ENCODE measurements around the gene TTLL10. TPM values are rescaled to one million over a fixed set of nuclear protein-coding genes. Genes with fewer than 3 reads are reported as not detected.

The TTLL10 gene
- total and polyA plus RNA-seq, 2 of the 8 experiments (the other 6 are each of a cell fraction or from before 2014, with no cell fraction given), result 1.1 to 1.7 TPM

DNA sequence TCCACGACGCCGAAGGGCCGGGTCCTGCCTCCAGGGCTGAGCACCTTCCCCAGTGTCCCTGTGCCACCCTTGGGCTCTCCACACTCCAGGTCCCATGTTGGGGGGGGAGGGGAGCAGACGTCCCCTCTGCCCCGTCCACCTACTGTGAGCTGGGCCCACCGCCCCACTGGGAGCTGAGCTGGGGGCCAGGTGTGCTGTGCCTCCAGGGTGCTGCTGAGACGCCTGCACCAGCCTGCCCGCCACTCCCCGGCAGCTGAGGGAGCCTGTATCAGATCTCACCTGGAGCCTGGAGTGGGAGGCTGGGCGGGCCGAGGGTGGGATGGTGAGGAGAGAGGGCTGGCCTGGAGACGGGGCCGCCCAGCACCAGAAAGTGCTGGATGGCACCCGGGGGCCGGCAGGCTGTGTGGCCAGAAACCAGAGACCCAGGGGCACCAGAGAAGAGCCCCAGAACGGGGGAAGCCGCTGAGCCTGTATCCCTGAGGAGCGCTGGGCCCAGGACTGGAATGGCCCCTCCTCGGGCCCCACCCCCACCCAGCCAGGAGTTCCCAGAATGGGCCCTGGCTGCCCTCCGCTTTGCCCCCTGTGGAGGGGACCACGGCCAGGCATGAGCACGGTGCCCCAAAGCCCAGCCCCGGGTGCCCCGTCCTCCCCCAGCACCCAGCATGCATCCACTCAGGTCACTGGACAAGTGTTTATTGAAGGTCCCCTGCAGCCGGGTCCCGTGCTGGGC, 29.3 kb downstream of the TTLL10 start:
- CTCF ChIA-PET (ENCODE audit: partially characterized antibody), result interaction anchor here (1.2 kb wide), 1 partner anchor 45 kb away, joined by 3 read pairs; no protein-coding TSS in a partner anchor
- TF ChIP-seq TBP (IDR thresholded peaks at IDR 0.05; ENCODE audit: low read depth, low read length) (no peak), MAFK (IDR thresholded peaks at IDR 0.05; ENCODE audit: low read depth, low read length) (no peak), FOSL1 (IDR thresholded peaks at IDR 0.05; ENCODE audit: insufficient read depth, low read depth, low read length) (no peak), SIRT6 (IDR thresholded peaks at IDR 0.05; ENCODE audit: low read length) (no peak), TAF1 (IDR thresholded peaks at IDR 0.05; ENCODE audit: low read depth, low read length) (no peak), POLR2AphosphoS5 (IDR thresholded peaks at IDR 0.05; ENCODE audit: low read depth, low read length) (no peak), SRF (IDR thresholded peaks at IDR 0.05; ENCODE audit: low read depth, low read length) (no peak), EP300 (IDR thresholded peaks at IDR 0.05; ENCODE audit: borderline replicate concordance in 1 of 2, low read depth in 2 of 2, low read length in 2 of 2) (no peak), CBX8 (IDR thresholded peaks at IDR 0.05; ENCODE audit: borderline replicate concordance, low read depth, low read length) (no peak), GTF2F1 (IDR thresholded peaks at IDR 0.05; ENCODE audit: borderline replicate concordance, low read depth, low read length) (no peak), TEAD4 (IDR thresholded peaks at IDR 0.05; ENCODE audit: low read depth, low read length) (no peak), CBX5 (IDR thresholded peaks at IDR 0.05; ENCODE audit: low read depth, low read length) (no peak)
- TF ChIP-seq, protein P1, sequence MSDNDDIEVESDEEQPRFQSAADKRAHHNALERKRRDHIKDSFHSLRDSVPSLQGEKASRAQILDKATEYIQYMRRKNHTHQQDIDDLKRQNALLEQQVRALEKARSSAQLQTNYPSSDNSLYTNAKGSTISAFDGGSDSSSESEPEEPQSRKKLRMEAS (IDR thresholded peaks at IDR 0.05), result no peak

More for the DNA sequence above, 29.3 kb downstream of the TTLL10 start:
- Histone ChIP-seq H2BK20ac (ENCODE audit: low read length) (no peak overlapping the region), H2BK12ac (ENCODE audit: low read depth, low read length) (peak overlapping the region; percentile 60; the same call in 1 of the 2 replicates), H3K18ac (ENCODE audit: extremely low read depth, low read length) (no peak overlapping the region), H3K27ac (ENCODE audit: low read depth, low read length) (no peak overlapping the region), H3K79me2 (ENCODE audit: control insufficient read depth in 1 of 2, insufficient read depth in 2 of 2, low read length in 2 of 2) (no peaks in the 10 kb centered on the region), H2BK15ac (ENCODE audit: low read length) (peak overlapping the region; percentile 29; the same call in 1 of the 2 replicates), H4K8ac (ENCODE audit: extremely low read depth, insufficient read depth, low read length) (peak overlapping the region; percentile 68; the same call in 1 of the 2 replicates), H4K91ac (replicated peaks; ENCODE audit: insufficient read length, low read length) (peak overlapping the region; percentile 54), H3K4me1 (replicated peaks in 1 of 4; ENCODE audit: control insufficient read depth in 3 of 4, insufficient read depth in 4 of 4, low read length in 3 of 4) (peaks cover 0 to 16% (median 6%) of the 10 kb centered on the region in 4 experiments; a peak in 6 of 7 replicates), H3K23me2 (ENCODE audit: low read depth, low read length) (peaks cover 8% of the 10 kb centered on the region; the same call in 1 of the 2 replicates), H2BK120ac (replicated peaks; ENCODE audit: low read depth, low read length) (no peak overlapping the region), H3K36me3 (ENCODE audit: control insufficient read depth in 2 of 4, insufficient read depth in 4 of 4, low read length in 3 of 4) (no peaks in the 10 kb centered on the region), H3K23ac (ENCODE audit: insufficient read length) (no peak overlapping the region), H3K9ac (replicated peaks in 1 of 4; ENCODE audit: extremely low read depth in 1 of 4, low read depth in 3 of 4, low read length in 3 of 4) (no peak overlapping the region), H3K4me3 (ENCODE audit: extremely low read depth in 1 of 4, insufficient read depth in 2 of 4, low read depth in 3 of 4, low read length in 4 of 4) (no peak overlapping the region), H2AFZ (ENCODE audit: low read length) (no peak overlapping the region), H3K14ac (ENCODE audit: insufficient read length) (no peak overlapping the region), H2BK5ac (ENCODE audit: low read depth, low read length) (no peak overlapping the region), H3K4me2 (ENCODE audit: insufficient read depth in 1 of 2, low read depth in 2 of 2, low read length in 2 of 2) (no peak overlapping the region), H4K5ac (ENCODE audit: insufficient read length, low read depth, low read length) (no peak overlapping the region), H3K79me1 (ENCODE audit: low read depth, low read length) (no peaks in the 10 kb centered on the region), H3K27me3 (replicated peaks in 1 of 4; ENCODE audit: control insufficient read depth in 3 of 4, extremely low read depth in 1 of 4, insufficient read depth in 3 of 4, low read length in 3 of 4) (peaks cover 2 to 19% (median 17%) of the 10 kb centered on the region in 4 experiments), H3K4ac (replicated peaks; ENCODE audit: insufficient read length, low read depth, low read length) (no peak overlapping the region), H3K9me3 (ENCODE audit: insufficient read depth in 2 of 2, low read depth in 1 of 2, low read length in 1 of 2) (no peaks in the 10 kb centered on the region), H2AK5ac (ENCODE audit: low read depth, low read length) (no peak overlapping the region), H3K56ac (replicated peaks; ENCODE audit: insufficient read length, low read depth, low read length) (no peak overlapping the region), H4K20me1 (replicated peaks in 1 of 2; ENCODE audit: control insufficient read depth in 1 of 2, insufficient read depth in 2 of 2, low read length in 2 of 2) (no peaks in the 10 kb centered on the region)
- DNase-seq (ENCODE audit: low read depth in 1 of 2, low spot score in 2 of 2) (peak in 1 of 2 experiments; percentile 48), FAIRE-seq (no peak)
- POLR2A ChIA-PET (ENCODE audit: partially characterized antibody), result no interaction called here
- 80% methylated on average over 20 of the region's 27 CpGs; no CpG with 5 or more reads in 1 of the 2 experiments for WGBS, 2 experiments (ENCODE audit: extremely low coverage in 1 of 2, insufficient coverage in 1 of 2, insufficient read length in 1 of 2, insufficient replicate concordance in 2 of 2, low coverage in 1 of 2, low lambda C conversion rate in 2 of 2, missing lambda C conversion rate in 1 of 2)

Data from H1 (cell line).